WTC11 (cell line): ENCODE measurements around the gene MRPS30. TPM values are rescaled to one million over a fixed set of nuclear protein-coding genes. Genes with fewer than 3 reads are reported as not detected.

ENCODE experiments used
- ATAC-seq: fragments of 200-7000 bp; cut with Tn5 transposase; 2 replicates; pipeline ENCODE4 v1.10.0; 2021; ENCODE audit warnings: mild to moderate bottlenecking, moderate library complexity
- CTCF ChIA-PET: fragments of 300-600 bp; sonication (Branson Sonifier 250); formaldehyde crosslinking; loops from one replicate; lab custom pipeline; 2021; ENCODE audit warnings: antibody characterized with exemption; lab: Charles Lee
- POLR2A ChIA-PET: fragments of 350-600 bp; sonication (Branson Sonifier 250); formaldehyde crosslinking; loops from one replicate; lab custom pipeline; 2021; ENCODE audit warnings: antibody characterized with exemption; lab: Charles Lee
- DNase-seq: peaks from one replicate; pipeline ENCODE4 v3.0.0; 2021; ENCODE audit warnings: low spot score
- H3K27ac Mint-ChIP-seq: 2 replicates; pipeline ENCODE4 v1.8.0; 2021; ENCODE audit warnings: mixed read lengths
- H3K27me3 Mint-ChIP-seq: 2 replicates; pipeline ENCODE4 v1.8.0; 2021; ENCODE audit warnings: low read depth, mild to moderate bottlenecking, moderate library complexity, mixed read lengths
- H3K36me3 Mint-ChIP-seq: 2 replicates; pipeline ENCODE4 v1.8.0; 2021; ENCODE audit warnings: mixed read lengths
- H3K4me1 Mint-ChIP-seq: 2 replicates; pipeline ENCODE4 v1.8.0; 2022; ENCODE audit warnings: mixed read lengths
- H3K4me3 Mint-ChIP-seq: 2 replicates; pipeline ENCODE4 v1.8.0; 2021; ENCODE audit warnings: mild to moderate bottlenecking, moderate library complexity, mixed read lengths
- H3K9me3 Mint-ChIP-seq: 2 replicates; pipeline ENCODE4 v1.8.0; 2021; ENCODE audit warnings: mixed read lengths
- AFF4 ChIP-seq: sonication (generic); formaldehyde crosslinking; IDR thresholded peaks from 2 replicates; pipeline ENCODE4 v1.8.1; 2023; ENCODE audit warnings: mild to moderate bottlenecking, missing genetic modification reagents, borderline replicate concordance
- CDX4 ChIP-seq: fragments of 250-450 bp; sonication (Bioruptor Pico); IDR thresholded peaks from 2 replicates; pipeline ENCODE4 v1.9.0; 2021; ENCODE audit warnings: moderate library complexity, mild to moderate bottlenecking, inconsistent platforms, borderline replicate concordance
- CREM ChIP-seq: sonication (generic); formaldehyde crosslinking; IDR thresholded peaks from 2 replicates; pipeline ENCODE4 v1.8.1; 2022; ENCODE audit warnings: mild to moderate bottlenecking, missing genetic modification reagents, moderate library complexity
- E2F1 ChIP-seq: sonication (generic); formaldehyde crosslinking; IDR thresholded peaks from 2 replicates; pipeline ENCODE4 v1.8.0; 2022; ENCODE audit warnings: mild to moderate bottlenecking, missing genetic modification reagents
- IRF2 ChIP-seq: sonication (generic); formaldehyde crosslinking; IDR thresholded peaks from 2 replicates; pipeline ENCODE4 v1.8.0; 2022; ENCODE audit warnings: low read depth, missing genetic modification reagents, borderline replicate concordance
- MAX ChIP-seq: sonication (generic); formaldehyde crosslinking; IDR thresholded peaks from 2 replicates; pipeline ENCODE4 v1.8.0; 2022; ENCODE audit warnings: mild to moderate bottlenecking, missing genetic modification reagents
- MXD4 ChIP-seq: fragments of 250-450 bp; sonication (Bioruptor Pico); IDR thresholded peaks from 2 replicates; pipeline ENCODE4 v1.8.0; 2021; ENCODE audit warnings: mild to moderate bottlenecking, moderate library complexity, borderline replicate concordance
- NFATC4 ChIP-seq: fragments of 250-450 bp; sonication (Bioruptor Pico); IDR thresholded peaks from 2 replicates; pipeline ENCODE4 v1.9.0; 2021; ENCODE audit warnings: mild to moderate bottlenecking
- SMAD3 ChIP-seq: sonication (generic); formaldehyde crosslinking; IDR thresholded peaks from 2 replicates; pipeline ENCODE4 v1.8.0; 2022; ENCODE audit warnings: missing genetic modification reagents, mild to moderate bottlenecking, borderline replicate concordance
- SP1 ChIP-seq: sonication (generic); formaldehyde crosslinking; conservative IDR thresholded peaks from 2 replicates; pipeline ENCODE4 v1.8.1; 2022; ENCODE audit warnings: missing genetic modification reagents
- TP53 ChIP-seq: sonication (generic); formaldehyde crosslinking; IDR thresholded peaks from 2 replicates; pipeline ENCODE4 v1.8.1; 2023; ENCODE audit warnings: mild to moderate bottlenecking, missing genetic modification reagents
- ZNF138 ChIP-seq: sonication (generic); formaldehyde crosslinking; conservative IDR thresholded peaks from 2 replicates; pipeline ENCODE4 v1.8.1; 2022; ENCODE audit warnings: mild to moderate bottlenecking, moderate library complexity, missing genetic modification reagents
- ZNF416 ChIP-seq: fragments of 250-450 bp; sonication (Bioruptor Pico); IDR thresholded peaks from 2 replicates; pipeline ENCODE4 v1.9.0; 2021; ENCODE audit warnings: mild to moderate bottlenecking, inconsistent platforms
- ZNF423 ChIP-seq: fragments of 250-450 bp; sonication (Bioruptor Pico); IDR thresholded peaks from 2 replicates; pipeline ENCODE4 v2.1.2; 2022; ENCODE audit warnings: mild to moderate bottlenecking, moderate library complexity
- ZNF425 ChIP-seq: fragments of 250-450 bp; sonication (Bioruptor Pico); conservative IDR thresholded peaks from 2 replicates; pipeline ENCODE4 v1.9.0; 2021; ENCODE audit warnings: mild to moderate bottlenecking
- total RNA-seq: library from RNA; stranded (reverse); gene quantifications from 3 replicates; pipeline ENCODE4 v1.2.3, GENCODE V29; 2021
- TF ChIP-seq, protein P1 (sequence below): fragments of 250-450 bp; sonication (Bioruptor Pico); IDR thresholded peaks from 2 replicates; pipeline ENCODE4 v1.9.0; 2021; ENCODE audit warnings: mild to moderate bottlenecking, borderline replicate concordance
- TF ChIP-seq, protein P2 (sequence below): sonication (generic); formaldehyde crosslinking; IDR thresholded peaks from 2 replicates; pipeline ENCODE4 v1.8.1; 2022; ENCODE audit warnings: mild to moderate bottlenecking, missing genetic modification reagents, moderate library complexity, borderline replicate concordance

Gene MRPS30
- total RNA-seq, 1 experiment from 2014 or later = 83.9 TPM

DNA sequence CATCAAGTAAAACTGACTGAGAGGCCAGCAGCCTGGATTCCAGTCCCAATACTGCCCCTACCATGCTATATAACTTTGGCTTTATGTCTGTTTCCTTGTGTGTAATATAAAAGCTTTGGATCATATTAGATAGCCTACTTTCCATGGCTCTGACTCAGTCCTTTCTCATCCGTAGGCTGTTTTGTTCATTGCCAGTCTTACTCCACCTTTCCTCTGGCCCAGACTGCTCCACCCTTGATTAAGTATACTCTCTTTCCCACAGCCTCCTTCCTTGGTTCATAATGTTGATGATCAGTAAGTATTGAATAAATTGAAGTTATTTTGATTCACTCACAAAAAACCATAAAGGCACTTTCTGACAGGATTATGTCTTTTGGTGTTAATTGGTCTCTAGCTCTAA lies 1.5 kb upstream of the MRPS30 start:
- ChIA-PET CTCF (interaction anchor here (0.5 kb wide), 1 partner anchor 9 kb away, joined by 3 read pairs; no protein-coding TSS in a partner anchor), POLR2A (no interaction called here)
- ATAC-seq (no peak), DNase-seq (no peak)
- Mint-ChIP-seq H3K27ac (no peak overlapping the region), H3K9me3 (no peaks in the 10 kb centered on the region), H3K4me1 (peaks cover 26% of the 10 kb centered on the region), H3K36me3 (peaks cover 20% of the 10 kb centered on the region), H3K27me3 (no peaks in the 10 kb centered on the region), H3K4me3 (peak overlapping the region; percentile 10; the same call in 1 of the 2 replicates)
- TF ChIP-seq TP53 (no peak), ZNF416 (CRISPR knock-in tag) (no peak), ZNF138 (CRISPR knock-in tag) (no peak), NFATC4 (CRISPR knock-in tag) (no peak), SP1 (CRISPR knock-in tag) (no peak), ZNF423 (CRISPR knock-in tag) (no peak), ZNF425 (CRISPR knock-in tag) (no peak), CREM (CRISPR knock-in tag) (no peak), IRF2 (CRISPR knock-in tag) (no peak), MXD4 (CRISPR knock-in tag) (no peak)
- TF ChIP-seq, protein P1, sequence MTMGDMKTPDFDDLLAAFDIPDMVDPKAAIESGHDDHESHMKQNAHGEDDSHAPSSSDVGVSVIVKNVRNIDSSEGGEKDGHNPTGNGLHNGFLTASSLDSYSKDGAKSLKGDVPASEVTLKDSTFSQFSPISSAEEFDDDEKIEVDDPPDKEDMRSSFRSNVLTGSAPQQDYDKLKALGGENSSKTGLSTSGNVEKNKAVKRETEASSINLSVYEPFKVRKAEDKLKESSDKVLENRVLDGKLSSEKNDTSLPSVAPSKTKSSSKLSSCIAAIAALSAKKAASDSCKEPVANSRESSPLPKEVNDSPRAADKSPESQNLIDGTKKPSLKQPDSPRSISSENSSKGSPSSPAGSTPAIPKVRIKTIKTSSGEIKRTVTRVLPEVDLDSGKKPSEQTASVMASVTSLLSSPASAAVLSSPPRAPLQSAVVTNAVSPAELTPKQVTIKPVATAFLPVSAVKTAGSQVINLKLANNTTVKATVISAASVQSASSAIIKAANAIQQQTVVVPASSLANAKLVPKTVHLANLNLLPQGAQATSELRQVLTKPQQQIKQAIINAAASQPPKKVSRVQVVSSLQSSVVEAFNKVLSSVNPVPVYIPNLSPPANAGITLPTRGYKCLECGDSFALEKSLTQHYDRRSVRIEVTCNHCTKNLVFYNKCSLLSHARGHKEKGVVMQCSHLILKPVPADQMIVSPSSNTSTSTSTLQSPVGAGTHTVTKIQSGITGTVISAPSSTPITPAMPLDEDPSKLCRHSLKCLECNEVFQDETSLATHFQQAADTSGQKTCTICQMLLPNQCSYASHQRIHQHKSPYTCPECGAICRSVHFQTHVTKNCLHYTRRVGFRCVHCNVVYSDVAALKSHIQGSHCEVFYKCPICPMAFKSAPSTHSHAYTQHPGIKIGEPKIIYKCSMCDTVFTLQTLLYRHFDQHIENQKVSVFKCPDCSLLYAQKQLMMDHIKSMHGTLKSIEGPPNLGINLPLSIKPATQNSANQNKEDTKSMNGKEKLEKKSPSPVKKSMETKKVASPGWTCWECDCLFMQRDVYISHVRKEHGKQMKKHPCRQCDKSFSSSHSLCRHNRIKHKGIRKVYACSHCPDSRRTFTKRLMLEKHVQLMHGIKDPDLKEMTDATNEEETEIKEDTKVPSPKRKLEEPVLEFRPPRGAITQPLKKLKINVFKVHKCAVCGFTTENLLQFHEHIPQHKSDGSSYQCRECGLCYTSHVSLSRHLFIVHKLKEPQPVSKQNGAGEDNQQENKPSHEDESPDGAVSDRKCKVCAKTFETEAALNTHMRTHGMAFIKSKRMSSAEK (CRISPR knock-in tag) = no peak
- TF ChIP-seq, protein P2, sequence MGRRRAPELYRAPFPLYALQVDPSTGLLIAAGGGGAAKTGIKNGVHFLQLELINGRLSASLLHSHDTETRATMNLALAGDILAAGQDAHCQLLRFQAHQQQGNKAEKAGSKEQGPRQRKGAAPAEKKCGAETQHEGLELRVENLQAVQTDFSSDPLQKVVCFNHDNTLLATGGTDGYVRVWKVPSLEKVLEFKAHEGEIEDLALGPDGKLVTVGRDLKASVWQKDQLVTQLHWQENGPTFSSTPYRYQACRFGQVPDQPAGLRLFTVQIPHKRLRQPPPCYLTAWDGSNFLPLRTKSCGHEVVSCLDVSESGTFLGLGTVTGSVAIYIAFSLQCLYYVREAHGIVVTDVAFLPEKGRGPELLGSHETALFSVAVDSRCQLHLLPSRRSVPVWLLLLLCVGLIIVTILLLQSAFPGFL (CRISPR knock-in tag) = no peak

DNA sequence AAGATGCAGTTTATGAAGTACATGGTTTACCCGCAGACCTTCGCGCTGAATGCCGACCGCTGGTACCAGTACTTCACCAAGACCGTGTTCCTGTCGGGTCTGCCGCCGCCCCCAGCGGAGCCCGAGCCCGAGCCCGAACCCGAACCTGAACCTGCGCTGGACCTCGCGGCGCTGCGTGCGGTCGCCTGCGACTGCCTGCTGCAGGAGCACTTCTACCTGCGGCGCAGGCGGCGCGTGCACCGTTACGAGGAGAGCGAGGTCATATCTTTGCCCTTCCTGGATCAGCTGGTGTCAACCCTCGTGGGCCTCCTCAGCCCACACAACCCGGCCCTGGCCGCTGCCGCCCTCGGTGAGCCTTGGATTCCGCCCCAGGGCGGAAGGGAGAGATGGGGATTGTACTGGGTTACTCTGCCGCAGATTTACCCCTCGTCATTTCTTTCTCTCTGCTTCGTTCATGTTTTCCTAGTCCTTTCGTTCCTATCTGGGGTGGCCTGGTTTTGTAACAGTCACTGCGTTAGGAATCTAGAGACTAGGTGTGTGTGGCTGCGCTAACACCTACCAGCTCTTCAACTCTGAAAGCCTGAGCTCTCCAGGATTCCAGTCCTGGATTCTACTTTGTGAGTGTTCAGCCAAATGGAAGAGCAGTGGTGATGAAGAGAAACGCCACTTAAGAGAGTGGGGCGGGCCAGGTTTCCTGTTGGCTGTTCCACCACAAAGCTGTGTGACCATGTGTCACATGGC lies 638 bp downstream of the MRPS30 start:
- Mint-ChIP-seq H3K27ac (peak overlapping the region; percentile 98), H3K4me3 (peak overlapping the region; percentile 98)
- POLR2A ChIA-PET = interaction anchor here (1.0 kb wide), 1 partner anchor 9 kb away, joined by 3 read pairs; no protein-coding TSS in a partner anchor
- TF ChIP-seq MXD4 (CRISPR knock-in tag) (no peak), MAX (peak; percentile 41; the same call in 1 of the 2 replicates), CREM (CRISPR knock-in tag) (0 out of 2 replicates have a peak, but pooled peaks have one; percentile 26), E2F1 (no peak), AFF4 (CRISPR knock-in tag) (no peak), CDX4 (CRISPR knock-in tag) (no peak), TP53 (no peak), SMAD3 (CRISPR knock-in tag) (no peak)
- TF ChIP-seq, protein P2 (CRISPR knock-in tag) = no peak

More for the DNA sequence above, 638 bp downstream of the MRPS30 start:
- H3K9me3 Mint-ChIP-seq = no peaks in the 10 kb centered on the region
- peaks cover 35% of the 10 kb centered on the region for H3K36me3 Mint-ChIP-seq
- H3K4me1 Mint-ChIP-seq = peaks cover 26% of the 10 kb centered on the region
- H3K27me3 Mint-ChIP-seq = no peaks in the 10 kb centered on the region
- CTCF ChIA-PET = interaction anchor here (0.5 kb wide), 1 partner anchor 711 kb away, joined by 3 read pairs; no protein-coding TSS in a partner anchor
- DNase-seq = peak; percentile 47
- peak; percentile 29 for ATAC-seq
